A549 (cell line): ENCODE measurements around the gene RABGEF1. TPM values are rescaled to one million over a fixed set of nuclear protein-coding genes. Genes with fewer than 3 reads are reported as not detected.

ENCODE experiments used
- ATAC-seq, 2 experiments: fragments of 200-7000 bp in 1 of 2; fragments of >200 bp in 1 of 2; cut with Nextera tagmentation in 1 of 2; cut with Tn5 transposase in 1 of 2; 3 replicates each; pipeline versions ENCODE4 v1.8.0 to v1.9.1; 2018 to 2020; ENCODE audit warnings: mild to moderate bottlenecking in 1 of 2, moderate library complexity in 1 of 2
- CTCF ChIA-PET: fragments of 300-600 bp; sonication (Branson Sonifier 250); formaldehyde crosslinking; extraction: SDS; loops from one replicate; lab custom pipeline; 2021; ENCODE audit warnings: antibody characterized with exemption, inconsistent platforms; lab: Yijun Ruan, JAX
- POLR2A ChIA-PET: fragments of 350-600 bp; formaldehyde crosslinking; extraction: SDS; loops from one replicate; lab custom pipeline; 2021; ENCODE audit warnings: antibody characterized with exemption, inconsistent platforms; lab: Yijun Ruan, JAX
- DNase-seq, 2 experiments: peaks; one replicate each; pipeline versions ENCODE4 v3.0.0 to v3.0.0-alpha.2; 2011 to 2016; ENCODE audit warnings: low read depth in 1 of 2, low spot score in 1 of 2
- FAIRE-seq: peaks from 2 replicates; lab custom pipeline; 2011; peaks lifted over from hg19 to GRCh38; lab: Jason Lieb, UNC
- H3K27ac ChIP-seq, 2 experiments: fragments of >200 bp; sonication (Bioruptor Twin); formaldehyde crosslinking; 3 replicates each; pipeline ENCODE4 v1.5.1; 2016 to 2017
- H3K4me1 ChIP-seq: fragments of >200 bp; sonication (Bioruptor Twin); formaldehyde crosslinking; 3 replicates; pipeline ENCODE4 v1.6.1; 2016
- H3K4me2 ChIP-seq: fragments of >200 bp; sonication (Bioruptor Twin); formaldehyde crosslinking; 3 replicates; pipeline ENCODE4 v1.6.1; 2016
- H3K4me3 ChIP-seq: fragments of >200 bp; sonication (Bioruptor Twin); formaldehyde crosslinking; 3 replicates; pipeline ENCODE4 v1.5.1; 2016
- H3K9me3 ChIP-seq: fragments of >200 bp; sonication (Bioruptor Twin); formaldehyde crosslinking; 3 replicates; pipeline ENCODE4 v1.6.1; 2016
- ATOH8 ChIP-seq: fragments of 250-450 bp; sonication (Bioruptor Pico); IDR thresholded peaks from 2 replicates; pipeline ENCODE4 v1.5.0; 2020; ENCODE audit warnings: low read depth, mild to moderate bottlenecking, moderate library complexity
- BCL3 ChIP-seq: fragments of >200 bp; sonication (Bioruptor Twin); formaldehyde crosslinking; IDR thresholded peaks from 3 replicates; pipeline ENCODE4 v1.6.1; 2016
- CBX8 ChIP-seq: fragments of 200-600 bp; sonication (generic); IDR thresholded peaks from 2 replicates; pipeline ENCODE4 v1.6.1; 2016
- CEBPB ChIP-seq, 2 experiments: fragments of >200 bp in 1 of 2; sonication (Bioruptor Twin) in 1 of 2; formaldehyde crosslinking in 1 of 2; IDR thresholded peaks; 2 replicates each; pipeline ENCODE4 v1.6.1; 2012 to 2016
- CHD4 ChIP-seq: fragments of 200-600 bp; sonication (generic); IDR thresholded peaks from 2 replicates; pipeline ENCODE4 v1.6.1; 2016; ENCODE audit warnings: antibody characterized with exemption, mild to moderate bottlenecking, borderline replicate concordance
- CTCF ChIP-seq: fragments of >200 bp; sonication (Bioruptor Twin); formaldehyde crosslinking; IDR thresholded peaks from 3 replicates; pipeline ENCODE4 v1.5.1; 2016
- ESRRA ChIP-seq: fragments of 150-350 bp; IDR thresholded peaks from 2 replicates; pipeline ENCODE4 v1.6.1; 2014; ENCODE audit warnings: mild to moderate bottlenecking, low read length, borderline replicate concordance
- GATA3 ChIP-seq: IDR thresholded peaks from 2 replicates; pipeline ENCODE4 v1.6.1; 2012; ENCODE audit warnings: borderline replicate concordance
- HOXB13 ChIP-seq: fragments of 250-450 bp; sonication (Bioruptor Pico); IDR thresholded peaks from 2 replicates; pipeline ENCODE4 v1.5.0; 2020; ENCODE audit warnings: low read depth, mild to moderate bottlenecking, moderate library complexity
- KDM1A ChIP-seq: fragments of 200-600 bp; sonication (generic); IDR thresholded peaks from 2 replicates; pipeline ENCODE4 v1.6.1; 2016; ENCODE audit warnings: low read depth, mild to moderate bottlenecking
- MAX ChIP-seq: IDR thresholded peaks from 2 replicates; pipeline ENCODE4 v1.6.1; 2012
- POLR2AphosphoS2 ChIP-seq: conservative IDR thresholded peaks from 2 replicates; pipeline ENCODE4 v1.6.1; 2012; ENCODE audit warnings: low read length, improper control_type of control experiment, inconsistent platforms
- RCOR1 ChIP-seq: fragments of 150-350 bp; IDR thresholded peaks from 2 replicates; pipeline ENCODE4 v1.6.1; 2014; ENCODE audit warnings: antibody characterized with exemption, low read length, low read depth
- USF2 ChIP-seq: fragments of 450-650 bp; IDR thresholded peaks from 2 replicates; pipeline ENCODE4 v1.6.1; 2014; ENCODE audit warnings: antibody characterized with exemption
- ZFP36 ChIP-seq: fragments of 450-650 bp; IDR thresholded peaks from 2 replicates; pipeline ENCODE4 v1.6.1; 2014; ENCODE audit warnings: borderline replicate concordance; ENCODE audit not compliant: partially characterized antibody
- WGBS: methylation state at CpG from one replicate; pipeline ENCODE4 v1.1.6; 2017; ENCODE audit errors: missing lambda C conversion rate; 5-methylcytosine and 5-hydroxymethylcytosine counted together
- polyA plus RNA-seq, 4 experiments: library from polyadenylated mRNA; depleted of rRNA in 3 of 4; stranded (reverse); fragments of >200 nt; fragmentation: RNase III in 1 of 4; extraction: RNeasy Plus Mini Kit Qiagen cat#74134 plus additional on column Dnase treatment in 1 of 4; gene quantifications; 2 replicates in 3 of 4; 3 replicates in 1 of 4; pipeline ENCODE4 v1.2.3, GENCODE V29; 2011 to 2017

RABGEF1 gene
- polyA plus RNA-seq, 2 of the 4 experiments (the other 2 are of a cell fraction), result 16.2 to 22.6 TPM

GRCh38 chr7:66732439-66732838, 8.1 kb upstream of the RABGEF1 start:
- Histone ChIP-seq H3K4me3 (no peak overlapping the region), H3K4me2 (no peak overlapping the region), H3K27ac (no peak overlapping the region), H3K4me1 (no peaks in the 10 kb centered on the region), H3K9me3 (peaks cover 12% of the 10 kb centered on the region; the same call in 2 of the 3 replicates)
- POLR2A ChIA-PET, result interaction anchor here (1.0 kb wide), 1 partner anchor 7 kb away, joined by 3 read pairs; no protein-coding TSS in a partner anchor
- TF ChIP-seq RCOR1, result no peak
- WGBS, result 94% methylated on average over 9 of the region's 9 CpGs
- FAIRE-seq, result no peak
- no peak for DNase-seq
- CTCF ChIA-PET, result interaction anchor here (1.0 kb wide), 1 partner anchor 8 kb away, joined by 4 read pairs; the partner anchor contains the start of gene RABGEF1
- ATAC-seq, result peak; percentile 32 to 43; a peak in 4 of 6 replicates

GRCh38 chr7:66734006-66734405, 6.5 kb upstream of the RABGEF1 start:
- no peak overlapping the region for H3K4me2 ChIP-seq
- FAIRE-seq, result no peak
- H3K27ac ChIP-seq, result no peak overlapping the region
- no peak for DNase-seq
- ATAC-seq, result no peak
- no peaks in the 10 kb centered on the region for H3K4me1 ChIP-seq
- WGBS, result 89% methylated on average over 3 of the region's 6 CpGs
- no peak overlapping the region for H3K4me3 ChIP-seq
- TF ChIP-seq CEBPB (IDR thresholded peaks at IDR 0.05), result no peak
- no peak for TF ChIP-seq USF2
- TF ChIP-seq MAX, result no peak
- no peak for TF ChIP-seq ATOH8
- no peak for TF ChIP-seq ZFP36
- TF ChIP-seq GATA3, result no peak
- no peak for TF ChIP-seq CHD4
- no peak for TF ChIP-seq HOXB13 (CRISPR knock-in tag)
- TF ChIP-seq CBX8, result no peak
- TF ChIP-seq ESRRA, result no peak
- TF ChIP-seq POLR2AphosphoS2, result no peak
- TF ChIP-seq, all 56 proteins: peak for 0
- ChIA-PET CTCF (interaction anchor here (0.7 kb wide), 1 partner anchor 152 kb away, joined by 3 read pairs; no protein-coding TSS in a partner anchor), POLR2A (no interaction called here)
- H3K9me3 ChIP-seq, result peaks cover 12% of the 10 kb centered on the region; the same call in 2 of the 3 replicates

- no peak for ATAC-seq
- Histone ChIP-seq H3K4me3 (no peak overlapping the region), H3K4me2 (no peak overlapping the region), H3K27ac (no peak overlapping the region), H3K4me1 (no peaks in the 10 kb centered on the region), H3K9me3 (peaks cover 12% of the 10 kb centered on the region; the same call in 2 of the 3 replicates)
- DNase-seq, result no peak
- no peak for FAIRE-seq
- TF ChIP-seq CTCF, result no peak
- TF ChIP-seq MAX, result no peak
- no peak for TF ChIP-seq BCL3
- TF ChIP-seq KDM1A, result 0 out of 2 replicates have a peak, but pooled peaks have one; percentile 19
- CTCF ChIA-PET, result no interaction called here
- 84% methylated on average over 3 of the region's 3 CpGs for WGBS
- POLR2A ChIA-PET, result no interaction called here
Observed at GRCh38 chr7:66735154-66735553, 5.4 kb upstream of the RABGEF1 start.
